Coronary artery (tissue), 2 donors: ENCODE measurements around the gene TMC2.

ENCODE experiments used
- DNase-seq: peaks from one replicate; pipeline ENCODE4 v3.0.0-alpha.2; 2017; ENCODE audit warnings: low spot score
- H3K27ac ChIP-seq, 2 donors: fragments of 200-600 bp; sonication (generic); one replicate each; pipeline ENCODE4 v1.5.1; 2016 to 2019
- H3K4me3 ChIP-seq: fragments of 200-600 bp; sonication (generic); 2 replicates; pipeline ENCODE4 v1.5.1; 2016; ENCODE audit warnings: mild to moderate bottlenecking, moderate library complexity
- TF ChIP-seq, protein P1 (sequence below): fragments of 200-600 bp; sonication (generic); IDR thresholded peaks from one replicate; pipeline ENCODE4 v1.5.1; 2019; ENCODE audit warnings: antibody characterized with exemption

The TMC2 gene

GRCh38 chr20:2690213-2690612 is 153.8 kb downstream of the TMC2 start:
- TF ChIP-seq, protein P1, sequence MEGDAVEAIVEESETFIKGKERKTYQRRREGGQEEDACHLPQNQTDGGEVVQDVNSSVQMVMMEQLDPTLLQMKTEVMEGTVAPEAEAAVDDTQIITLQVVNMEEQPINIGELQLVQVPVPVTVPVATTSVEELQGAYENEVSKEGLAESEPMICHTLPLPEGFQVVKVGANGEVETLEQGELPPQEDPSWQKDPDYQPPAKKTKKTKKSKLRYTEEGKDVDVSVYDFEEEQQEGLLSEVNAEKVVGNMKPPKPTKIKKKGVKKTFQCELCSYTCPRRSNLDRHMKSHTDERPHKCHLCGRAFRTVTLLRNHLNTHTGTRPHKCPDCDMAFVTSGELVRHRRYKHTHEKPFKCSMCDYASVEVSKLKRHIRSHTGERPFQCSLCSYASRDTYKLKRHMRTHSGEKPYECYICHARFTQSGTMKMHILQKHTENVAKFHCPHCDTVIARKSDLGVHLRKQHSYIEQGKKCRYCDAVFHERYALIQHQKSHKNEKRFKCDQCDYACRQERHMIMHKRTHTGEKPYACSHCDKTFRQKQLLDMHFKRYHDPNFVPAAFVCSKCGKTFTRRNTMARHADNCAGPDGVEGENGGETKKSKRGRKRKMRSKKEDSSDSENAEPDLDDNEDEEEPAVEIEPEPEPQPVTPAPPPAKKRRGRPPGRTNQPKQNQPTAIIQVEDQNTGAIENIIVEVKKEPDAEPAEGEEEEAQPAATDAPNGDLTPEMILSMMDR = no peak
- no peak overlapping the region for H3K27ac ChIP-seq
- DNase-seq = no peak
- H3K4me3 ChIP-seq = no peak overlapping the region

DNA sequence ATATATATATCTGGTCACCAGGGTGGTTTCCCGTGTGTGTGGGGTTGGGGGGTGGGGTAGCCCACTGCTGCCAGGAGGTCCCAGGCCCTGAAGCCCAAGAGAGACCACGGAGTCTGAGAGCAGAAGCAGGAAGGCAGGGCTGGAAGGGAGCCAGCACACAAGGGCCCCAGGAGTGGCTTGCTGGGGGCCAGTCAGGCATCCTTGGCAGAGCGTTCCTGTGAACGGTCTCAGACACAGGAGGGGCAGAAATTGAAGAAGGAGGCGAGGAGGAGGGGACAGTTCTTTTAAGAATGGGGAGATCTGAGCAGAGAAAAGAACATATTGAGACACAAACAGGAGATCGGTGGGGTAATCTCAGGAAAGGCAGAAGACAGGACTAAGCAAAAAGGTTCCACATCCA is 154.3 kb downstream of the TMC2 start:
- TF ChIP-seq, protein P1 = no peak
- Histone ChIP-seq H3K27ac (no peak overlapping the region), H3K4me3 (no peak overlapping the region)
- DNase-seq = no peak

GRCh38 chr20:2691127-2691526 is 154.8 kb downstream of the TMC2 start:
- DNase-seq = no peak
- Histone ChIP-seq H3K4me3 (no peak overlapping the region), H3K27ac (no peak overlapping the region)
- TF ChIP-seq, protein P1 = no peak
